ENCODE measurements around the gene ARHGAP8. TPM values are rescaled to one million over a fixed set of nuclear protein-coding genes. Genes with fewer than 3 reads are reported as not detected.

Gene ARHGAP8
- total RNA-seq, 1 donor from 2014 or later = 2.8 TPM

DNA sequence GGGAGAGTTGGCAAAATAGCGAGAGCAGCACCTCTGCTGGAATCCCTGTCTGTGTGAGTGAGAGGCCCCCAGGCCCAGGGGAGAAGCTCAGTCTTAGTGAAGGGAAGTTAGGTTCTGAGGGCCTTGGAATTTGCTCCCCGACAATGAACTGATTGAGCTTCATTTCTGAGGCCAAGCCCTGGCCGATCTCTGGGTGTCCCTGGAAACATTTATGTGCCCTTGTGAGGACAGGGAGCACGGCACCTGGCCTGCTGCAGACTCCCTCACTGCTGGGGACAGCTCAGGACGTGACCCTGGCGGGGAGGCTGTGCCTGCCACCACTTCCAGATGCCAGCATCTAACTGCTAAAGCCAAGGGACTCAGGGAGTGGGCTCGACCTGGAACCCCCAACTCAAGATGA, 52.0 kb downstream of the ARHGAP8 start:
- peaks cover 38% of the 10 kb centered on the region for H3K27me3 Mint-ChIP-seq (ENCODE audit: low read depth, unreplicated experiment)
- no peaks in the 10 kb centered on the region for H3K79me2 ChIP-seq (ENCODE audit: insufficient read depth, low read length)
- no peak overlapping the region for H3K27ac Mint-ChIP-seq (ENCODE audit: unreplicated experiment)

DNA sequence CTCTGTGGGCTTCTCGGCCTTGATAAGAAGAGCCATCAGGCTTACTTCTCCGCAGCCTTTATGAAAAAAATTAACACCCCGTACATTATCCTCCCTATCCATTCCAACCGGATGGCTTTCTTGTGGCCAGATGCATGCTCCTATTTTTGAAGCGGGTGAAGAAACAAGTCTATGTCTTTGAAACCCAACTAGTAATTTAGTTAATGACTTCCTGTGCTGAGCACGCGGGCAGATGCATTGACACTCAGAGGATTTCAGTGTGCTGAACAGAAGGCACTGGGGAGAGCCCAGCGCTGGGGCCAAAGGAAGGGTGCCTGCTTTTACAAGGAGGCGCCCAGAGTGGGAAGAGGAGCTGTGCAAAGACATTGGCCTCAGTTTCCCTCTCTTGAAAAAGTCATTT, 53.3 kb downstream of the ARHGAP8 start:
- peaks cover 2% of the 10 kb centered on the region for H3K36me3 Mint-ChIP-seq (ENCODE audit: low read depth, unreplicated experiment)
- FAIRE-seq = no peak
- peaks cover 5% of the 10 kb centered on the region for H3K27me3 ChIP-seq (ENCODE audit: insufficient read depth, low read length)
- H3K27ac Mint-ChIP-seq (ENCODE audit: unreplicated experiment) = no peak overlapping the region
- H3K4me1 ChIP-seq (ENCODE audit: insufficient read depth, low read length) = no peaks in the 10 kb centered on the region
- no peak overlapping the region for H2AFZ ChIP-seq (ENCODE audit: low read depth, low read length)
- no peak overlapping the region for H3K4me3 ChIP-seq (ENCODE audit: insufficient read depth, low read depth, low read length)
- no peak overlapping the region for H3K4me2 ChIP-seq (ENCODE audit: low read length)
- H3K4me1 Mint-ChIP-seq (ENCODE audit: low read depth, unreplicated experiment) = peaks cover 2% of the 10 kb centered on the region
- H3K79me2 ChIP-seq (ENCODE audit: insufficient read depth, low read length) = no peaks in the 10 kb centered on the region
- H3K27ac ChIP-seq (ENCODE audit: low read depth, low read length) = no peak overlapping the region
- no peaks in the 10 kb centered on the region for H3K9me3 ChIP-seq (ENCODE audit: insufficient read depth, low read depth, low read length)
- H4K20me1 ChIP-seq (ENCODE audit: insufficient read depth, low read length) = no peaks in the 10 kb centered on the region
- no peak overlapping the region for H3K9ac ChIP-seq (ENCODE audit: low read length)
- TF ChIP-seq EZH2 (IDR thresholded peaks at IDR 0.05; ENCODE audit: insufficient read depth, low read length) = no peak
- no peak for TF ChIP-seq CTCF (IDR thresholded peaks at IDR 0.05; ENCODE audit: insufficient read depth, low read depth, low read length)
- no peak overlapping the region for H3K4me3 Mint-ChIP-seq (ENCODE audit: unreplicated experiment)
- no peaks in the 10 kb centered on the region for H3K36me3 ChIP-seq (ENCODE audit: insufficient read depth, low read length)
- H3K27me3 Mint-ChIP-seq (ENCODE audit: low read depth, unreplicated experiment) = peaks cover 38% of the 10 kb centered on the region
- H3K9me3 Mint-ChIP-seq (ENCODE audit: unreplicated experiment) = peaks cover 6% of the 10 kb centered on the region
- no peak for DNase-seq (ENCODE audit: low read depth)

More for the DNA sequence above, 52.0 kb downstream of the ARHGAP8 start:
- Histone ChIP-seq H3K27ac (ENCODE audit: low read depth, low read length) (no peak overlapping the region), H3K9ac (ENCODE audit: low read length) (no peak overlapping the region), H2AFZ (ENCODE audit: low read depth, low read length) (no peak overlapping the region), H4K20me1 (ENCODE audit: insufficient read depth, low read length) (no peaks in the 10 kb centered on the region), H3K36me3 (ENCODE audit: insufficient read depth, low read length) (no peaks in the 10 kb centered on the region), H3K27me3 (ENCODE audit: insufficient read depth, low read length) (peaks cover 5% of the 10 kb centered on the region), H3K4me1 (ENCODE audit: insufficient read depth, low read length) (no peaks in the 10 kb centered on the region), H3K4me3 (ENCODE audit: insufficient read depth, low read depth, low read length) (no peak overlapping the region), H3K9me3 (ENCODE audit: insufficient read depth, low read depth, low read length) (no peaks in the 10 kb centered on the region), H3K4me2 (ENCODE audit: low read length) (no peak overlapping the region)
- Mint-ChIP-seq H3K36me3 (ENCODE audit: low read depth, unreplicated experiment) (peaks cover 2% of the 10 kb centered on the region), H3K4me3 (ENCODE audit: unreplicated experiment) (no peak overlapping the region), H3K9me3 (ENCODE audit: unreplicated experiment) (peaks cover 6% of the 10 kb centered on the region), H3K4me1 (ENCODE audit: low read depth, unreplicated experiment) (peaks cover 2% of the 10 kb centered on the region)
- DNase-seq (ENCODE audit: low read depth) (no peak), FAIRE-seq (no peak)
- TF ChIP-seq EZH2 (IDR thresholded peaks at IDR 0.05; ENCODE audit: insufficient read depth, low read length) (no peak), CTCF (IDR thresholded peaks at IDR 0.05; ENCODE audit: insufficient read depth, low read depth, low read length) (no peak)

DNA sequence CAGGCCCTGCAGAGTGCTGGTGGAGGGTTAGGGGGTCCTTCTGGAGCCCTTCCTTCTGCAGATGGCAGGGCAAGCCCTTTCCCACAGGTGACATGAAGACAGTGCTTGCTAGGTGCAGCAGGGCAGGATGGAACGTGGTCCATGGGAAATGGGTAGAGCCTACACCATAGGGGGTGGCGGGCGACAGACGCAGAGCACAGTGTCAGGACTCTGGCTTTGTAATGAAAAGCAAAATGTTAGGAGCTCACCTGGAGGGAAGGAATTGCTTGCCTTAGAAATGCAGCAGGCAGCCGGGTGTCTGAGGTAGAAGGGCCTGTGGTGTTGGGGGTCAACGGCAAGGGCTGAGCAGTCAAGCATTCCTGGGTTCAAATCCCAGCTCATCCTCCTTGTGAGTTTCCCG, 54.9 kb downstream of the ARHGAP8 start:
- H3K9ac ChIP-seq (ENCODE audit: low read length) = no peak overlapping the region
- no peaks in the 10 kb centered on the region for H3K36me3 ChIP-seq (ENCODE audit: insufficient read depth, low read length)
- Mint-ChIP-seq H3K27ac (ENCODE audit: unreplicated experiment) (no peak overlapping the region), H3K9me3 (ENCODE audit: unreplicated experiment) (peaks cover 6% of the 10 kb centered on the region), H3K27me3 (ENCODE audit: low read depth, unreplicated experiment) (peaks cover 36% of the 10 kb centered on the region), H3K36me3 (ENCODE audit: low read depth, unreplicated experiment) (peaks cover 2% of the 10 kb centered on the region), H3K4me3 (ENCODE audit: unreplicated experiment) (no peak overlapping the region), H3K4me1 (ENCODE audit: low read depth, unreplicated experiment) (no peaks in the 10 kb centered on the region)
- no peak overlapping the region for H3K4me2 ChIP-seq (ENCODE audit: low read length)
- H3K79me2 ChIP-seq (ENCODE audit: insufficient read depth, low read length) = no peaks in the 10 kb centered on the region
- FAIRE-seq (no peak), DNase-seq (ENCODE audit: low read depth) (no peak)
- no peak overlapping the region for H2AFZ ChIP-seq (ENCODE audit: low read depth, low read length)
- H3K27ac ChIP-seq (ENCODE audit: low read depth, low read length) = no peak overlapping the region
- no peaks in the 10 kb centered on the region for H3K9me3 ChIP-seq (ENCODE audit: insufficient read depth, low read depth, low read length)
- H4K20me1 ChIP-seq (ENCODE audit: insufficient read depth, low read length) = no peaks in the 10 kb centered on the region
- no peak overlapping the region for H3K4me3 ChIP-seq (ENCODE audit: insufficient read depth, low read depth, low read length)
- TF ChIP-seq EZH2 (IDR thresholded peaks at IDR 0.05; ENCODE audit: insufficient read depth, low read length) (no peak), CTCF (IDR thresholded peaks at IDR 0.05; ENCODE audit: insufficient read depth, low read depth, low read length) (no peak)
- no peaks in the 10 kb centered on the region for H3K4me1 ChIP-seq (ENCODE audit: insufficient read depth, low read length)
- H3K27me3 ChIP-seq (ENCODE audit: insufficient read depth, low read length) = peaks cover 5% of the 10 kb centered on the region
